T1000 (cell line): ENCODE measurements around the gene ATG2A.

Experiments used
- DNase-seq: peaks from one replicate; lab custom pipeline; 2025; ENCODE audit warnings: mixed read lengths; lab: John Stamatoyannopoulos, UW

Gene ATG2A

DNA sequence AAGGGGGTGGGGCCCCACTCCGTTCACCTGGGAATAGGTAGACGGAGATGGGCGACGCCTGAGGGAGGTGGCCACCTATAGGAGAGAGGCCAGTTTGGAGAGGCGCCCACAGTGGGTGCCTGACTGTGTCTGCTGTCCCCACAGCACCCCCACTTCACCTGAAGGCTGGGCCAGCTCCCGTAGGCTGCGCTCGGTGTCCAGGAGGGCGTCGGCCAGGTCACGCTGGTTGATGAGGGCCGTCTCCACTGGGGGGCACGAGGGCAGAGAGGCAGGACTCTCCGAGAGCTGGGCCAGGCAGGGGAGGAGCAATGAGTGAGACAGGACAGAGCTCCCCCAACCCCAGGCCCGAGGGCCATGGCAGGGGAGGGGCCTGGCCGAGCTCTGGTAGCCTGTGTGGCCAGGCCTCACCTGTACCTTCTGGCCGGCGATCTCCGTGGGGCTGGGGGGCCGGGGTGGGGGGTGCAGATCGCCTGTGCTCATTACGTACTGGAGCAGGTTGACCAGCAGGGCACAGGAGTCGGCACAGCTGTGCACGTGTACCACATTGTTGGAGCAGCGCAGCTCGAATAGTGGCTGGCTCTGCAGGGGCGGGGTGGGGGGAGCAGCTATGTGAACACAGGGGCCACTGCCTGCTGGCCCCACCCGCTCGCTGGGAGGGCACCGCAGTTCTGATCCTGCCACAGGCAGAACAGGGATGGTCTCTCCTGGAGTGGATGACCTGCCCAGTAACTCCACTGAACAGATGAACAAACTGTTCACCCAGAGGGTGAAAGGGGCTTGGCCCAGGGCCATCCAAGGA is 14.7 kb downstream of the ATG2A start:
- no peak for DNase-seq

DNA sequence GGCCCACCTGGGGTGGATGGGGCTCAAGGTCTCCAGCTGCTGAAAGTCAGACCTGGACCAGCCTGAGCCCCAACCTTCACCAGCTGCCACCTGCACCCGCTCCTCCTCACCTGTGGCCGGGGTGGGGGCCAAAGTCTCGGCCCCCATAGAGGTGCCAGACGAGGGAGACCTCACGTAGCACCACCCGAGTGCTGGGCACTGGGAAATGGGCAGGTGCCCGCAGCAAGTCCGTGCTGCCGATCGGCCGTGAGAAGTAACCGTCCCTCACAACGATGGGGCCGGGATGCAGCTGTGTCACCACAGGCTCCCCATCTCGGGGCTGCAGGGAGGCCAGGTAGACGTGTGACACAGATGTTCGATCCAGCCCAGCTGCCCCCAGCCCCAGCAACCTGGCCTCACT is 16.2 kb downstream of the ATG2A start:
- no peak for DNase-seq

DNA sequence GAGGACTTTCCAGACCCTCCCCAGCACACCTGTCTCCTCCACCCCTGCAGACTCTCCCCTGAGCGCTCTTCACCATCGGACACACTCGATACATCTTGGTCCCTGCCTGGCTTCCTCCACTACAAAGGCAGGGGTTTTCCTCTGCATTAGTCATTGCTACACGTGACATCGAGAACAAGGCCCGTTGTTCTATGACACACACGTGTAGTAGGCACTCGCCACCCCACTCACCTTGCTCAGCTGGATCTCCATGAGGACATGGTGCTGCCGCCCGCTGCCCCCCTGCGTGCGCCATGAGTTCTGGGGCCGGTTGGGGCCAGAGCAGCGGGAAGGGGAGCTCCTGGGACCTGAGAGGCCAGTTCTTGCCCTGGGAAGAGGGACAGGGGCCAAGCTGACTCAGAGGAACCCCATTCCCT is 16.7 kb downstream of the ATG2A start:
- DNase-seq: no peak

DNA sequence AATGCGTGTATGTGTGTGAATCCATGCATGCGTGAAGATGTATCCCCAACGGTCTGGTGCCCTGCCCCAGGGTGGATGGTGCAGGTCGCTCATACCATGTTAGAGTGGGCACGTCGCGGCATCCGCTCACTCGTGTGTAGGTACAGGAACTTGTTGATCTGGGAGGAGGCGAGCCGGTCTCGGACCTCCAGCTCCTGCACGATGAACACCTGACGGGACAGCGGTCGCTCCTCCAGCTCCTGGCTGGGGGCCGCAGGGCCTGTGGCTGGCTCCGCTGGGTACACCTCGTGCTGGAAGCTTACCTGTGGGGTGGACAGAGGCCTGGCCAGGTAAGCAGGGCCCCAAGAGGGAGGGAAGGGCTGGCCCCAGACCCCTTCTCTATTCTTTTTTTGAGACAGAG is 18.5 kb downstream of the ATG2A start:
- no peak for DNase-seq

DNA sequence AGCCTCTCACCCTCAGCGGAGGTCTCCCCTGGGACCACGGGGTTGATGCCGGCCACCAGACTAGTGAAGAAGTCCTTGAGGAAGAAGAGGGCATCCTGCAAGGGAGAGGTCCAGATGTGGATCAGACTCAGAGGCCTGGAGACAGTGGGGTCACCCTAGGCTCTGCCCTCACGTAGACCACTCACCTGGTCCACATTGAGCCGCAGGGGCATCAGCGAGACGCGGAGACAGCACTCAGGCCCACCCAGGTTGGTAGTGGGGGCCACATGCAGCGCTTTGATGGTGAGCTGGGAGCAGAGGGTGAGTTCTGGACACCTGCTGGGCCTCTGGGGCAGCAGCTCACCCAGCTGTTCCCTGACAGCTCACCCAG is 18.9 kb downstream of the ATG2A start:
- no peak for DNase-seq

DNA sequence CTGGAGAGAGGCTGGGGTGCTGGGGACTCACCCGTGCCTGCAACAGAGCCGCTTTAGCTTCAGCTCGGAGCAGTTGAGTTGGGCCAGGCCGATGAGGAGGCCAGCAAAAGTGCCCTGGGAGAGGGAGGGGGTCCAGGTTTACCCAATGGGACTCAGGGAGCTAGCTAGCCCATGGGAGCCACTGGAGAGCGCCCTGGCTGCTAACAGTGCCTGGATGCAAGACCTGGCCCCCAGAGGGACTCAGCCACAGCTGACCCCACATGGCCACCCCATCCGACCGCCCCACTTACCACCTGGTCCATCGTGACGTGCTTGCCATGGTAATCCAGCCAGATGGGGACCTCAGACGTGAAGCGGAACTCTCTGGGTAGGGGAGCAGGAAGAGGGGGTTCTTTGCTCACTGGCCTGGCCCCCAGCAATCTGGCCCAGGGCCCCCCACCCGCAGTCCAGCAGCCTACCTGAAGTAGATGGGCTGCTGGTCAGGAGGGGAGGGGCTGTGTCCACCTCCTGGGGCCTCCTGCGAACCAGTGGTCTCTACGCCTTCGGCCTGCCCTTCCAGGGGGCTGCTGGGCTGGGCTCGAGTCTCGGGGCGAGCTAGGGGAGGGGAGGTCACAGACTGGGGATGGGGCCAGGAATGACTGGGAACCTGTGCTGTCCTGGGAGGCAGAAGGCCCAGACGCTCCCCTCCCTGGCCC is 19.5 kb downstream of the ATG2A start:
- no peak for DNase-seq

DNA sequence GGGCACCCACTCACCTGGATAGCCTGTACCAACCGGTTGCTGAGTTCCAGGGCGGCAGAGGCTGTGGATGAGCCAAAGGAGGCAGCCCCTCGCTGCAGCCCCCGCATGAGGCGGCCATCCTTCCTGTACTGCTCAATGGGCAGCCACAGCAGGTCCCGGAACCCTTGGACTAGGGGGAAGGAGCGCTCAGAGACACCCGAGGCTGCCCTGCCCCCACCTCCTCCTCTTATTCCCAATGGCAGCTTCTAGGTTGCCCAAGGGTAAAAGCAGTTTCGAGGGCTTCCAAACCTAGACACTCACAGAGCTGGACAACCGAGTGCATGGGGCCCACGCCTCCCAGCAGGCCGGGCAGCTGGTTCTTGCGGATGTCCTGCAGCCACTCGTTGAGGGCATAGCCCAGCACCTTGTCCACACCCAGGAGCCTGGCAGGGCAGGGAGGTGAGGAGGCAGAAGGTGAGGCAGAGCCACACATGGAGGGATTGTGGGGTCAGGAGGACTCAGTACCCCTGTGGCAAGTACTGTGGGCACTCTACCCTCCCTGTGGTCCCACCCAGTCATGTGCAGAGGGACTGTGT is 20.5 kb downstream of the ATG2A start:
- DNase-seq: no peak

DNA sequence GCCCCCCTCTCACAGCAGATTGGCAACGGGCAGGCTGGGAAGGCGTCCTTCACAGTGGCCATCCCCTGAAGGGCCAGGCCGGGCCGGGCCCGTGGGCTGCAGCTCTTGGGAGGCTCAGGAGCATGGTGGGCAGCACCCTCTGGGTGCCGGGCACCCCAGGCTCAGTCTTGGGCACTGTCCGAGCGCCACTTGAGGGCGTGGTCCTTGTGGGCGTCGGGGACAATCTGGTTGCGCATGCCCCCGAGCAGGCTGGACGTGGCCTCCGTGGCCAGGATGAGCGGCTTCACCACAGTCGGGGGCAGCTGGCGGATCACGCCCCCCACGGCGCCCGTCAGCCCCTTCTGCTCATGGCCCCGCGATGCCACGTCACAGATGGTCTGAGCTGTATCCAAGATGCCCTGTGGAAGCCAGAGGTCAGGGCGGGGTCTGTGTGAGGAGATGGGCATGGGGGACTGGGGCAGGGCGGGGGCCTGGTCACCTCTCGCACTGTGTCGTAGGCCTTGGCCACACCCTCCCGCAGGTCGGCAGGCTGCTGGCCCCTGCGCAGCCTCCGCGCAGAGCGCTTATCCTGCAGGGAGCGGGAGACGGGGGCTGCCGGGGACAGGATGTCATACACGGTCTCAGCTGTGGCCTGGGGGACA is 22.1 kb downstream of the ATG2A start:
- DNase-seq: no peak

DNA sequence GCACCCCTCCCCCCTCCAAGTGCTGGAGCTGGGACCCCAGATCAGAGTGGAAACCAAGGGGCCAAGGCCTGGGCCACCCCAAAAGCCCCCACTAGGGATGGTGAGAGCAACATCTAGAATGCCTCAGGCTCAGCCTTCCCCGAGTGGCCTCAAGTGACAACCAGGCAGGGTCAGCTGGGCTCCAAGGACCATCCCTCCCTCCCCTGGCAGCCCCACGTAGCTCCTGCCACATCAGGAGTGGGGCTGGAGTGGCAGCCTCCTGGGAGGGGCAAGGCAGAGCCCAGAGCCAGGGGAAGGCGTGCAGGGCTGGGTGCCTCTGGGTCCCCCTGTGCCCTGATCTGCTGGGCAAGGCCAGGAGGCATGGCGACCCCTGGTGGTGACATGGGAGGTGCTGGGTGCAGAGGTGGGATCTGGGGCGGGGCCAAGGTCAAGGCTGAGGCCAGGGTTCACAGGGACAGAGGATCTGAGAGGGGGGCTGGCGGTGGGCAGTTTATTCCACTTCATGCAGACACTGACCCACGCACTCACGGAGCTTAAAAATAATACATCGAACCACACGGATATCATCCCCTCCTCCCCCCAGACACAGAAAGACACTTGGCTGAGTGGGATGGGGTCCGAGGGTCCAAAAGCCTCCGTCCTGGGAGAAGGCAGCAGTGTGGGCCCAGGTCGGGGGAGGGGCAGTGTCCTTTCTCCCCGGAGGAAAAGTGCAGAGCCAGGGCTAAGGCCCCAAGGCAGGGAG is 22.8 kb downstream of the ATG2A start:
- DNase-seq: peak; percentile 56

DNA sequence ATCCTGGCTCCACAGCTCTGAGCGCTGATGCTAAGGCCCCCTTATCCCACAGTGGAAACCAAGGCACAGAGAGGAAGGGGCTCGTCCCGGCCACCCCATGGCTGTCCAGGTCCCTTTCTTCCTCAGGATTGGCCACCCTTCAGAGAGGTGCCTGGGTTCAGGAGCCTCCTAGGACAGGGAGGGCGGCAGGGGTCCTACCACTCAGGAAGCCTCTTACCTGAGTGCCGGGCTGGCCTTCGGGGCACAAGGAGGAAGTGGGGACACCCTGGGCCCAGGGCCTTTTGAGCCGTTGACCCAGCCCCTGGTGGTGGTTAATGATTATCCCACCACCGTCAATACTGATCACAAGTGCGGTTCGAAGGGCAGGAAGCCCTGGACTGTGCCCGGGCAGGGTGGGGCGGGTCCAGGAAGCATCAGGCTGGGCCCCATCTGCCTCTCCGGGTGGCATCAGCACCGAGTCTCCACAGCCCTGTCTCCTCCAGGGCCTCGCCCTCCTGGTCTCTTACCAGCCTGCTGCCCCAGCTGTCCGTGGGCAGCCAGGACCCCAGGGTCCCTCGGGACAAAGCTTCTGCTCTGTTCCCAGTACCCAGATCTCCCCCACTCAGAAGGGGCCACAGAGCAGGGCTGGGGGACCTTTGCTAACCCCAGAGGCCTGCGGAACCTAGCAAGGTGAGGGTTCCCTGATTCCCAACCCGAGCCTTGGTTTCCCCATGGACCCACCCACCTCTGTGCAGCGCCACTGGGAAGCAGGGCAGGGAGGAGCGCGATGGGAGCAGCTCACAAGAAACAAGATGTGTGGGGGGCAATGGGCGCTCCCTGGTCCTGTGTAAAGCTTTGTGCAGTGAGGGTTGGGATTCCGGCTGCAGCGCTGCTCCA is 23.6 kb downstream of the ATG2A start:
- DNase-seq: no peak

DNA sequence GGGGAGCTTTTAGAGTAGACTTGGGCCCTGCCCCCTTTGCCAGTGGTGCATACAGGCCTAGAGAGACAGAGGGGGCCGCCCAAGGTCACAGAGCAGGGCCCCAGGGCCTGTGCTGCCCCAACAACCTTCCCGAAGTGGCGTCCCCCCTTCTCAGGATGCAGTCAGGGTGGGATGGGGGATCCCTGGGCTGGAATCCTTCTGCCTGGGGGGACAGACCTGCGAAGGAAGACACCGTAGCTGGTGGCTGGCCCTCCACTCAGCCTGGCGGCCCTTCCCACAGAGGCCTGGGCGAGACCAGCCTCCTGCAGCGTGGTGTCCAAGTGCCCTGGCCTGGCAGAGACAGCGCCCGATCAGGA is 24.2 kb downstream of the ATG2A start:
- no peak for DNase-seq

DNA sequence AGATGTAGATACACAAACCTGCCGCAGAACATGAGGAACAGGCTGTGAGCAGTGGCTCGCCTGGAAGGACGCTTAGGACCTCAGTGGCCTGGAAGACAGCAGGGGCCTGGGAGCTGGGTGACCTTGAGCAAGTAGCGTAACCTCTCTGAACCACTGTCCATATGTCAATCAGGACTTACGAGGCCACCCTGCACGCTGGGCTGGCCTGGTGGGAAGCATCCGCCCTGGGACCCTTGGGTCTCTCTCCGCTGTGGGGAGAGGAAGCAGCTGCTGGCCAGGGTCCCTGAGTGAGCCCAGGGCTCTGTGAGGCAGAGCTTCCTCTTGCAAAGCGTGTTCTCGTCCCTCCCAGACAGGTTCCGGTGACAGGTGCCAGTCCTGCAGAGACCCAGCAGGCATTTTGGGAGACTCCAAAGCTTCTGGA is 24.6 kb downstream of the ATG2A start:
- no peak for DNase-seq

DNA sequence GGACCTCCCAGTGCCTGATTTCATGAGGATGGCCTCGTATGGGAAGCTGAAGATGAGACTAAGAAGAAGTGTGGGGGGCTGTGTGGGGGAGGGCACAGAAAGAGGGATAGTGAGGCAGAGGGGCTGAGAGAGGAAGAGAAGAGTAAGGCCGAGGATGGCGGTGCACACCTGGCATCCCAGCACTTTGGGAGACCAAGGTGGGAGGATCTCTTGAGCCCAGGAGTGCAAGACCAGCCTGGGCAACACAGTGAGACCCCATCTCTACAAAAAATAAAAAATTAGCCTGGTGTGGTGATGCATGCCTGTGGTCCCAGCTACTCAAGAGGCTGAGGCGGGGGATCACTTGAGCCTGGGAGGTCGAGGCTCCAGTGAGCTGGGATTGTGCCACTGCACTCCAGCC is 25.1 kb downstream of the ATG2A start:
- no peak for DNase-seq

DNA sequence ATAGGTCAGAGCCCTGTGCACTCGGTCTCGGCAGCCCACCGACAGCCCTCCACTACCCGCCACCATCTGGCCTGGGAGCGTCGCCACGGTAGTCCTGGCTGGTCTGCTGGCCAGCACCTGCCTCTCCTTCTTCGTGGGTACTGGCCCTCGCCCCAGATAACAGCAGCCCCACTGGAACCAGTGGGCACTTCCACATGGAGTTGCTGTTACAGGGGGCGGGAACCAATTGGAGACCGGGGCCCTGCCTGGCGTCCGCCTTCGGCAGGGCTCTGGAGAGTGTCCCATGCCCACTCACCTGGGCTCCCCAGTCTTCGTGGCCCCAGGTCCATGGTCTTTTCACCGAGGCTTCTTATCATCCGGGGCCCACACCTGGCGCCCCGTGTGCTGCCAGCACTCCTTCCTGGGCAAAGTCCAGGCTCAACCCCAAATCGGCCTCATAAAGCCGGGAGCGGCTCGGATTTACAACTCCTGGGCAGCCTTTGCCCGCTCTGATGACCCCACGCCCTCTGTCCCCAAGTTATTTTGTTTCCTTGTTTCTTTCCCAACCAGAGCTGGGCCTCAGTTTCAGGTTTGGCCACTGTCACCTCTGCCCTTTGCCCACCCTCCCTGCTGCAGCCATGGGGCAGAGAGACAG is 25.7 kb downstream of the ATG2A start:
- no peak for DNase-seq

DNA sequence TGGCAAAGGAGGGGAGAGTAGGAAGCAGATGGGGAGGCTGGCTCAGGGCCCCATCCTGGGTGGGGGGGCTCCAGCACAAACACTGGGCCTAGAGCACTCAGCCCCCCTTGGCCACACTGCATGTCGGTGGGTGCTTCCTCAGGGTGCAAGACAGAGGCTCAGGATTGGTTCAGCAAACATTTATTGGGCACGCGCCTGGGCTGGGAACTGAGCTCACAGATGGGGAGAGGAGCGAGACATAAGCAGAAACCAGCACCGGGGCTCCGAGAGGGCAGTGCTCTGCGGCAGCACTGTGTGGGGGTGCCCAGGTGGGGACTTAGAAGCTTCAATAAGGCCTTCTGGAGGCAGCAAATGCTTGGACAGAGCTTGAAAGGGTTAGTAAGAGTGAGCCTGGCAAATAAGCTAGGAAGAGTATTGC is 26.5 kb downstream of the ATG2A start:
- no peak for DNase-seq

DNA sequence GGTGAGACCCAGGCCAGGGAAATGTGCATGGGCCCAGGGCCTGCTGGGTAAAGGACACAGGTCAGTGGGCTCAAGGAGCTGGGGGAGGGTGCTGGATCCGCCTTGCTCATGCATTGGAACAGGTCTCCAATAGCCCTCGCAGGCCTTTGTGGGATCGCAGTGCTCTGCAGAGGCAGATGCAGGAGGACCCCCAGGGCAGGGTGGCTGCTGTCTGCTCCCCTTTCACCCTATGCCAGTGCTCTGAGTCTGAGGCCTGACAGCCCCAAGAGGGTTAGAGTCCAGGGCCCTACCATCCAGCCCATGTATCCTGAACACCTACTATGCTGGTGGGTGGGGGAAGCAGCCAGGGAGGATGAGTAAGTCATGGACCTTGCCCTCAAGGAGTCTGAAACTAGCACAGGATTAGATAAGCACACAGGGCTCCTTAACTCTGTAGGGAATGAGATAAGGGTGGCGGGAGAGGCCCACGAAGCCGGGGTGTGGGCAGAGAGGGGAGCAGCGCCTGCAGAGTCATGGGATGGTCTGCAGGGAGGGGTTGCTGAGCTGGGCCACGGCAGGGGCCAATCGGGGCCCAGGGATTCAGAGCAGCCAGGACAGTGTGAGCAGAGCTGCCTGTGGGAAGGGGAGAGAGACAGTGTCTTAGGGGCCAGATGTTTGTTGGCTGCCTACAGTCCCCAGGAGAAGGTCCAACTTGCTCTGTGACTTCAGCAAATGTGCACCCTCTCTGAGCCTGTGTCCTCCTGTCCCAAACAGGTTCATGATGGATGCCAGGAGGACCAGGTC is 28.1 kb downstream of the ATG2A start:
- DNase-seq: no peak

DNA sequence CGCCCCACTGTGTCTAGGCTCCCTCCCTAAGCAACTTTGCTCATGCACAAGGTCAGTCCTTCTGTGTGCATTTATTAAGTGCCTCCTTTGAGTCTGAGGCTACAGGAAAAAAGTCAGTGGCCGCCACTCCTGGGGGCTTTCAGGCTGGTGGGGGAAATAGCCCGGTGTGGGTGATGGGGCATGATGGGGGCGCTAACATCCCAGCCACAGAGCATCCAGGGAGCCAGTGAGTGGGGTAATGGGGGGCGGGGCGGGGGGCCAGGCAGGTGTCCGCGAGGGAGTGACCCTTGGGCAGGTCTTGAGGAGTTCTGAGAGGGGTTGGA is 28.6 kb downstream of the ATG2A start:
- DNase-seq: no peak

DNA sequence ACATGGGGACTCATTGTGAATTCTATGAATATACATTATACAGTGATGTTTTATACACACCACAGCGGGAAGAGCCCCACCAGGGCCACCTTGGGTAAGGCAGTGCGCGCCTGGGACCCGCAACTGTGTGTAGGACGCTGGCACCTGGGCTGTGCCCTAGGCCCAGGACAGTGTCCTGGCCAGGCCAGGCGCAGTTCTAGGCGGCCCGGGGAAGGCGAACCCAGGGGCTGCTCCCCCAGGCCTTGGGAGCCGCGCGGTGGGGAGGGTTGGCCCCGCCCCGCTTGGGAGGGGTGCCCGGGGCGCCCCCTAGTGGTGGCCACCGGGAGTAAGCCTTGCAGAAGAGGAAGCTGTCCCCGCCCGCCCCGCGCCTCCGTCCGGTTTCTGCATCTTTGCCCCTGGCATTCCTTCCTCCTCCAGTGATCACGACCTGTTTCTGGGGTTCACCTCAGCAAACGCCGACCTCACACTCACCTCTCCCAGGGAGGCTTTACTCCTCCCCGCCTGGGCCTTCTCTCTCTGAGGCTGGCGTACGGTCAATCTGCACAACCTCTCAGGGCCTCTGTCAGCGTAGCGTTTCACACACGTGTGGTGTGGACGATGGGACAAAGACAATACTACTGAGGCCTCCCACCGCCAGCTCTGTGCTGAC is 29.1 kb downstream of the ATG2A start:
- peak; percentile 77 for DNase-seq

DNA sequence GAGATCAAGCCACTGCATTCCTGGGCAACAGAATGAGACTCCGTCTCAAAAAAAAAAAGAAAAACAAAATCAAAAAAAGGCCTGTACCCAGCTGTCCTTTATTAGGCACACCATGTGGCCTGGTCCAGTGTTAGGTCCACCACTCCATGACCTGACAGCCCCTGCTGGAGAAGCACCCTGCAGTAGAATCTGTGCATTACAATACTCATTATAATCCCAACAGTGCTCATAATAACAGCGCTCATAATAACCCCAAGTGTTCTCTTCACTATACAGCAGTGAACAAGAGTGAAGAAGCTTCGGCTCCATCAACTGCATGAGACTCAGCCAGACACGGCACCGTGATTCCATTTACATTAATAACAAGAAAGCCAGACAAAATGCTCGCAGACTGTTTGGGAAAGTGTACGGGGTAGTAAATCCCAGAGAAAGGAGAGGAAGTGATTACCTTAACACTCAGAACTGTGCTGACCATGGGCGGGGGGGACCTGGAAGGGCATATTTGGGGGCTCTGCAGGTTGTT is 29.7 kb downstream of the ATG2A start:
- DNase-seq: no peak
